SK-N-SH (cell line): ENCODE measurements around the gene GPR37L1. TPM values are rescaled to one million over a fixed set of nuclear protein-coding genes. Genes with fewer than 3 reads are reported as not detected.

Source experiments
- CTCF ChIA-PET: fragments of 300-600, 350-600 bp; formaldehyde crosslinking; extraction: SDS; loops from one replicate; lab custom pipeline; 2021; lab: Yijun Ruan, JAX
- POLR2A ChIA-PET: fragments of 350-600 bp; sonication (Branson Sonifier 250); formaldehyde crosslinking; extraction: SDS; loops from one replicate; lab custom pipeline; 2020; ENCODE audit warnings: antibody characterized with exemption, inconsistent platforms; lab: Yijun Ruan, JAX
- DNase-seq: peaks from one replicate; pipeline ENCODE4 v3.0.0; 2012
- H2AFZ ChIP-seq: fragments of 200-600 bp; sonication (generic); 2 replicates; pipeline ENCODE4 v1.8.1; 2016; ENCODE audit warnings: antibody characterized with exemption, mild to moderate bottlenecking, low read depth
- H3F3A ChIP-seq: fragments of 200-600 bp; sonication (generic); replicated peaks from 2 replicates; pipeline ENCODE3; 2016; ENCODE audit warnings: antibody characterized with exemption, mild to moderate bottlenecking; ENCODE audit not compliant: insufficient read depth
- H3K27ac ChIP-seq, 2 experiments: fragments of 200-500 bp in 1 of 2; fragments of 200-600 bp in 1 of 2; sonication (Bioruptor generic) in 1 of 2; sonication (generic), shearing (Covaris generic) in 1 of 2; 2 replicates each; pipeline versions ENCODE4 v1.5.1 to v1.6.1; 2014 to 2016; ENCODE audit warnings: low read depth in 2 of 2, inconsistent platforms in 1 of 2, low read length in 1 of 2, mild to moderate bottlenecking in 1 of 2, mixed read lengths in 1 of 2
- H3K27me3 ChIP-seq: fragments of 200-600 bp; sonication (generic), shearing (Covaris generic); 2 replicates; pipeline ENCODE4 v1.6.1; 2016; ENCODE audit warnings: mixed run types; ENCODE audit not compliant: insufficient read depth
- H3K36me3 ChIP-seq, 2 experiments: fragments of 200-500 bp in 1 of 2; fragments of 200-600 bp in 1 of 2; sonication (Bioruptor generic) in 1 of 2; sonication (generic) in 1 of 2; replicated peaks in 1 of 2; 2 replicates each; pipeline versions ENCODE3 to v1.5.1; 2014 to 2016; ENCODE audit warnings: low read length in 1 of 2, mild to moderate bottlenecking in 1 of 2; ENCODE audit not compliant: insufficient read depth in 2 of 2, control insufficient read depth in 1 of 2
- H3K4me1 ChIP-seq, 2 experiments: fragments of 200-500 bp in 1 of 2; fragments of 200-600 bp in 1 of 2; sonication (Bioruptor generic) in 1 of 2; sonication (generic), shearing (Covaris generic) in 1 of 2; 2 replicates each; pipeline versions ENCODE4 v1.5.1 to v1.6.1; 2014 to 2016; ENCODE audit warnings: low read depth in 1 of 2, low read length in 1 of 2, mixed run types in 1 of 2; ENCODE audit not compliant: insufficient read depth in 2 of 2, control insufficient read depth in 1 of 2
- H3K4me2 ChIP-seq: fragments of 200-600 bp; sonication (generic), shearing (Covaris generic); 2 replicates; pipeline ENCODE4 v1.6.1; 2017; ENCODE audit warnings: mixed run types
- H3K4me3 ChIP-seq, 2 experiments: fragments of 200-500 bp in 1 of 2; fragments of 200-600 bp in 1 of 2; sonication (Bioruptor generic) in 1 of 2; sonication (generic), shearing (Covaris generic) in 1 of 2; 2 replicates each; pipeline versions ENCODE4 v1.5.1 to v1.8.1; 2014 to 2016; ENCODE audit warnings: low read depth in 2 of 2, inconsistent platforms in 1 of 2, low read length in 1 of 2, mild to moderate bottlenecking in 1 of 2, mixed read lengths in 1 of 2, moderate library complexity in 1 of 2
- H3K79me2 ChIP-seq: fragments of 200-600 bp; sonication (generic); 2 replicates; pipeline ENCODE4 v1.8.1; 2017; ENCODE audit warnings: mild to moderate bottlenecking; ENCODE audit not compliant: insufficient read depth
- H3K9ac ChIP-seq: fragments of 200-600 bp; sonication (generic); 2 replicates; pipeline ENCODE4 v1.6.1; 2017; ENCODE audit warnings: mixed run types
- H3K9me2 ChIP-seq: fragments of 200-600 bp; sonication (generic); 2 replicates; pipeline ENCODE4 v1.6.1; 2017; ENCODE audit warnings: mixed run types
- H3K9me3 ChIP-seq: fragments of 200-600 bp; sonication (generic); 2 replicates; pipeline ENCODE4 v1.6.1; 2017; ENCODE audit warnings: mixed run types, mild to moderate bottlenecking, moderate library complexity
- H4K20me1 ChIP-seq: fragments of 200-600 bp; sonication (generic); 2 replicates; pipeline ENCODE4 v1.6.1; 2017; ENCODE audit warnings: mild to moderate bottlenecking, mixed run types; ENCODE audit not compliant: insufficient read depth
- CHD2 ChIP-seq: fragments of 150-350 bp; IDR thresholded peaks from 2 replicates; pipeline ENCODE4 v1.6.1; 2018; ENCODE audit warnings: low read length; ENCODE audit not compliant: partially characterized antibody
- CTCF ChIP-seq: fragments of 200-600 bp; sonication (generic); IDR thresholded peaks from 2 replicates; pipeline ENCODE4 v1.6.1; 2017; ENCODE audit warnings: antibody characterized with exemption, mild to moderate bottlenecking, moderate library complexity
- EP300 ChIP-seq, 2 experiments: IDR thresholded peaks; 2 replicates each; pipeline versions ENCODE4 v1.4.0 to v1.6.1; 2012; ENCODE audit warnings: borderline replicate concordance in 1 of 2, low read depth in 1 of 2, low read length in 1 of 2
- EZH2phosphoT487 ChIP-seq: fragments of 200-600 bp; sonication (generic); IDR thresholded peaks from 2 replicates; pipeline ENCODE4 v1.6.1; 2017; ENCODE audit warnings: low read depth, mixed run types, mild to moderate bottlenecking, antibody characterized with exemption, moderate library complexity, borderline replicate concordance
- FOSL2 ChIP-seq: IDR thresholded peaks from 2 replicates; pipeline ENCODE4 v1.4.0; 2012; ENCODE audit warnings: low read depth, mild to moderate bottlenecking, moderate library complexity, borderline replicate concordance
- FOXJ3 ChIP-seq: sonication (generic); formaldehyde crosslinking; IDR thresholded peaks from 2 replicates; pipeline ENCODE4 v1.5.1; 2020; ENCODE audit warnings: mild to moderate bottlenecking, missing genetic modification reagents
- FOXM1 ChIP-seq: IDR thresholded peaks from 2 replicates; pipeline ENCODE4 v1.4.0; 2012; ENCODE audit warnings: low read depth, mild to moderate bottlenecking
- GATA2 ChIP-seq: sonication (generic); formaldehyde crosslinking; IDR thresholded peaks from 2 replicates; pipeline ENCODE4 v1.5.0; 2020; ENCODE audit warnings: mild to moderate bottlenecking, missing genetic modification reagents
- JUND ChIP-seq: IDR thresholded peaks from 2 replicates; pipeline ENCODE4 v1.4.0; 2012
- MEF2A ChIP-seq: IDR thresholded peaks from 2 replicates; pipeline ENCODE4 v1.4.0; 2012; ENCODE audit warnings: low read depth, borderline replicate concordance
- MXI1 ChIP-seq: IDR thresholded peaks from 2 replicates; pipeline ENCODE4 v1.6.1; 2012; ENCODE audit warnings: mild to moderate bottlenecking, low read depth, low read length, improper control_type of control experiment
- NFIC ChIP-seq: IDR thresholded peaks from 2 replicates; pipeline ENCODE4 v1.4.0; 2012; ENCODE audit warnings: borderline replicate concordance
- NRF1 ChIP-seq: IDR thresholded peaks from 2 replicates; pipeline ENCODE4 v1.6.1; 2012; ENCODE audit warnings: low read depth, mild to moderate bottlenecking, low read length
- PBX3 ChIP-seq: IDR thresholded peaks from 2 replicates; pipeline ENCODE4; 2012
- RAD21 ChIP-seq: IDR thresholded peaks from 2 replicates; pipeline ENCODE4 v1.6.1; 2012; ENCODE audit warnings: mild to moderate bottlenecking, low read length
- RCOR1 ChIP-seq: fragments of 150-350 bp; IDR thresholded peaks from 2 replicates; pipeline ENCODE4 v1.6.1; 2017; ENCODE audit warnings: antibody characterized with exemption, low read length
- RFX5 ChIP-seq: IDR thresholded peaks from 2 replicates; pipeline ENCODE4 v1.6.1; 2012; ENCODE audit warnings: mild to moderate bottlenecking, improper control_type of control experiment, low read length
- SIN3A ChIP-seq: IDR thresholded peaks from 2 replicates; pipeline ENCODE4 v1.6.1; 2012; ENCODE audit warnings: low read depth, mild to moderate bottlenecking, low read length, moderate library complexity, borderline replicate concordance
- SMC3 ChIP-seq: IDR thresholded peaks from 2 replicates; pipeline ENCODE4 v1.6.1; 2012; ENCODE audit warnings: low read depth, low read length, improper control_type of control experiment
- TEAD4 ChIP-seq: IDR thresholded peaks from 2 replicates; pipeline ENCODE4 v1.4.0; 2012; ENCODE audit warnings: mild to moderate bottlenecking, borderline replicate concordance; ENCODE audit not compliant: insufficient read depth
- USF1 ChIP-seq: IDR thresholded peaks from 2 replicates; pipeline ENCODE4 v1.4.0; 2012; ENCODE audit warnings: low read depth, borderline replicate concordance
- USF2 ChIP-seq: fragments of 150-350 bp; IDR thresholded peaks from 2 replicates; pipeline ENCODE4 v1.6.1; 2017; ENCODE audit warnings: antibody characterized with exemption, low read length, low read depth, borderline replicate concordance
- WGBS: methylation state at CpG from one replicate; pipeline ENCODE4 v1.1.6; 2017; ENCODE audit warnings: low lambda C conversion rate; 5-methylcytosine and 5-hydroxymethylcytosine counted together
- polyA plus RNA-seq, 3 experiments: library from polyadenylated mRNA; depleted of rRNA; stranded (reverse); fragments of >200 nt; gene quantifications; 2 replicates each; pipeline ENCODE4 v1.2.3, GENCODE V29; 2012
- TF ChIP-seq, protein P1 (sequence below): IDR thresholded peaks from 2 replicates; pipeline ENCODE4 v1.6.1; 2012; ENCODE audit warnings: mild to moderate bottlenecking, low read depth, low read length, moderate library complexity

Gene GPR37L1
- polyA plus RNA-seq, 1 of the 3 experiments (the other 2 are of a cell fraction), result not detected

DNA sequence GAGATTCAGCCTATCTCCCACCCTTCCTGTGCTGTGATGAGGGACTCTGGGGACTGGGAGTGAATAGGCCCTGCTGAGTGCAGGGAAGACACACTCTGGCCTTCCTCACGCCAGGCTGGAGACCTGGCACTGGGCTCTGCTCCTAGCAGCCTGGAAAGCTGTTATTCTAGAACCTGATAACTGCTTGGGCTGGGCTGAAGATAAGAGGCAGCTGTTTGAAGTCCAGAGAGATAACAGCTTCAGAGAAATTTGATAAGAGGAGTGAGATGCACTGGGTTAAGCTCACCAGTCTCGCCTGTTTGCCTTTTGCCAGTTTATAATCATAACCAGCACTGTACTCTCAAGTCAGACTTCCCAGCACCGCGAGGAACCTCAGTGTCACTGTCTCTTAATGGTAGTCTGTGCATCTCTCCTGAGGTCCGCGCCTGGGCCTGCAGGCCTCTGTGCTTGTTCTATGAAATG lies 46.6 kb upstream of the GPR37L1 start:
- CTCF ChIA-PET, result interaction anchor here (2.0 kb wide), 1 partner anchor 76 kb away, joined by 6 read pairs; no protein-coding TSS in a partner anchor
- peak; percentile 73 for DNase-seq
- Histone ChIP-seq H3K27ac (peak overlapping the region in 1 of 2 experiments; percentile 69; a peak in 2 of 4 replicates), H3K4me3 (no peak overlapping the region), H3K79me2 (no peaks in the 10 kb centered on the region), H3K9me2 (no peaks in the 10 kb centered on the region), H3F3A (no peaks in the 10 kb centered on the region), H4K20me1 (no peaks in the 10 kb centered on the region), H3K27me3 (no peaks in the 10 kb centered on the region), H3K4me2 (no peak overlapping the region), H3K9ac (no peak overlapping the region), H3K4me1 (peaks cover 0 to 22% of the 10 kb centered on the region in 2 experiments; a peak in 1 of 4 replicates), H2AFZ (peak overlapping the region; percentile 45; the same call in 1 of the 2 replicates), H3K9me3 (no peaks in the 10 kb centered on the region), H3K36me3 (no peaks in the 10 kb centered on the region)
- 84% methylated on average over 6 of the region's 6 CpGs for WGBS
- POLR2A ChIA-PET, result no interaction called here
- TF ChIP-seq USF1, result no peak
- TF ChIP-seq RCOR1, result peak; percentile 91
- TF ChIP-seq RAD21, result no peak; the same call in 1 of the 2 replicates
- no peak for TF ChIP-seq CTCF
- TF ChIP-seq GATA2, result peak; percentile 98
- TF ChIP-seq CHD2, result peak; percentile 81
- TF ChIP-seq, protein P1, sequence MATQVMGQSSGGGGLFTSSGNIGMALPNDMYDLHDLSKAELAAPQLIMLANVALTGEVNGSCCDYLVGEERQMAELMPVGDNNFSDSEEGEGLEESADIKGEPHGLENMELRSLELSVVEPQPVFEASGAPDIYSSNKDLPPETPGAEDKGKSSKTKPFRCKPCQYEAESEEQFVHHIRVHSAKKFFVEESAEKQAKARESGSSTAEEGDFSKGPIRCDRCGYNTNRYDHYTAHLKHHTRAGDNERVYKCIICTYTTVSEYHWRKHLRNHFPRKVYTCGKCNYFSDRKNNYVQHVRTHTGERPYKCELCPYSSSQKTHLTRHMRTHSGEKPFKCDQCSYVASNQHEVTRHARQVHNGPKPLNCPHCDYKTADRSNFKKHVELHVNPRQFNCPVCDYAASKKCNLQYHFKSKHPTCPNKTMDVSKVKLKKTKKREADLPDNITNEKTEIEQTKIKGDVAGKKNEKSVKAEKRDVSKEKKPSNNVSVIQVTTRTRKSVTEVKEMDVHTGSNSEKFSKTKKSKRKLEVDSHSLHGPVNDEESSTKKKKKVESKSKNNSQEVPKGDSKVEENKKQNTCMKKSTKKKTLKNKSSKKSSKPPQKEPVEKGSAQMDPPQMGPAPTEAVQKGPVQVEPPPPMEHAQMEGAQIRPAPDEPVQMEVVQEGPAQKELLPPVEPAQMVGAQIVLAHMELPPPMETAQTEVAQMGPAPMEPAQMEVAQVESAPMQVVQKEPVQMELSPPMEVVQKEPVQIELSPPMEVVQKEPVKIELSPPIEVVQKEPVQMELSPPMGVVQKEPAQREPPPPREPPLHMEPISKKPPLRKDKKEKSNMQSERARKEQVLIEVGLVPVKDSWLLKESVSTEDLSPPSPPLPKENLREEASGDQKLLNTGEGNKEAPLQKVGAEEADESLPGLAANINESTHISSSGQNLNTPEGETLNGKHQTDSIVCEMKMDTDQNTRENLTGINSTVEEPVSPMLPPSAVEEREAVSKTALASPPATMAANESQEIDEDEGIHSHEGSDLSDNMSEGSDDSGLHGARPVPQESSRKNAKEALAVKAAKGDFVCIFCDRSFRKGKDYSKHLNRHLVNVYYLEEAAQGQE, result no peak
- no peak for TF ChIP-seq NRF1
- no peak for TF ChIP-seq SIN3A
- TF ChIP-seq TEAD4, result no peak
- TF ChIP-seq JUND, result no peak
- TF ChIP-seq EZH2phosphoT487, result no peak
- TF ChIP-seq FOSL2, result no peak
- TF ChIP-seq PBX3, result no peak
- no peak for TF ChIP-seq MEF2A
- no peak for TF ChIP-seq USF2
- peak; percentile 64 for TF ChIP-seq FOXJ3 (CRISPR knock-in tag)
- TF ChIP-seq SMC3, result no peak
- TF ChIP-seq RFX5, result no peak
- TF ChIP-seq FOXM1, result no peak
- peak in 1 of 2 experiments; percentile 86; a peak in 2 of 4 replicates for TF ChIP-seq EP300 (IDR thresholded peaks at IDR 0.05; ENCODE audit: borderline replicate concordance in 1 of 2, low read depth in 1 of 2, low read length in 1 of 2)
- peak; percentile 49; the same call in 1 of the 2 replicates for TF ChIP-seq MXI1
- no peak for TF ChIP-seq NFIC
